ENCODE measurements around the gene NREP.

NREP gene

DNA sequence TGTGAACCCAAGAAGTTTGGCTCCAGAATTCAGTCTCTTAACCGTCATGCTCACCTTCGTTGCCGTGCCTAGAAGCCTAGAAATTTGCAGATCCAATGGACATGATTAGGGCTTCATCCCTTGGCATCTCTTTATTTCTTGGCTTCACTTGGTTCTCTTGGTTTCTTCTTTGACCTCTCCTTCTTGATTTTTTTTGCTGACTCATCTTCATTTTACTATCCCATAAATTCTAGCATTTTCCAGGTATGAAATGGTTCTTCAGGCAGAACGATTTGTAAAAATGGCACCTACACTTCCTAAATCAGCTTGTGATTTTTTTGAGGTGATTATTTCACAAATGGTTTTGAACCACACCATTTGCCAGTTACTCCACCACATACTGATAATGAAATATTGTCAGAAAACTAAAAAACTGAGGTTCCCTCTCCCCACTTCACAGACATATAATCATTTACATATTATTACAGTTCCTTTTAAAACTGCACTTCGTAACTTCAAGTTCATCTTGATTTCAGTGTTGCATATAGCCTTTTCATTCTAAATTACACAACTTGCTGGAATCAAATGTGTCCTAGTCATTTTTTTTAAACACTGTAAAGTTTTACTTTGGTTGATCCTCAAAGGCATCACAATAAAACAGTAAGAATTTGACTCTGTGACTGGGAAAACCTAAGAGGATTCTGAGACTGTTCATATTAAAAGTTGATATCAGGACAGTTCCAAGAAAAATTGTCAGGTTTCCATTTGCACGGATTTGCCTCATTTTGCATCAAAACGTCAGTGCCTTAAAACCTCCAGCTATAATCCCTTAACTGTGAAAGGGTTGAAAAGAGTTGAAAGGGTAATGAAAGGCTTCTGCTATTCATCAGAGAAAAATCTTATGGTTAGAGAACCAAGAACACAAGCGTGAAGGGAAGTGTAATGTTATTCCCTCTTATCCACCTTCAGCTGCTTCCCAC lies 8.9 kb upstream of the NREP start:
- FAIRE-seq (no peak), DNase-seq (ENCODE audit: insufficient read length, low spot score) (no peak)
- no peak for TF ChIP-seq CTCF (IDR thresholded peaks at IDR 0.05; ENCODE audit: insufficient read depth, missing control alignments)

DNA sequence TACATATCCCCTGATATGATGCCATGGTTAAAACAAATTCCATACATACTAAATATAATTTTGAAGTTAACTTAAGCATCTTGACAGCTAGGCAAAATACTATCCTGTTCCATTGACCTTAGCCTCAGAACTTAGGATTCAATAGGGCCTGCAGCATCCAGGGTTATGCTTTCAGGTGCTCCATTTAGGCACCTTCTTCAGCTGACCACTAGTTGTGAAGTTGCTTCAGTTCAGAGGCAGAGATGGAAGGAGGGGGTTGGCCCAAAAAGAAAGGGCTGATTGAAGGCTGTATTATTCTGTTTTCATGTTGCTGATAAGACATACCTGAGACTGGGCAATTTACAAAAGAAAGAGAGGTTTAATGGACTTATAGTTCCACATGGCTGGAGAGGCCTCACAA lies 7.0 kb upstream of the NREP start:
- no peak for TF ChIP-seq CTCF (IDR thresholded peaks at IDR 0.05; ENCODE audit: insufficient read depth, missing control alignments)
- FAIRE-seq: no peak
- no peak for DNase-seq (ENCODE audit: insufficient read length, low spot score)

GRCh38 chr5:111762895-111763294 lies 5.9 kb upstream of the NREP start:
- no peak for FAIRE-seq
- TF ChIP-seq CTCF (IDR thresholded peaks at IDR 0.05; ENCODE audit: insufficient read depth, missing control alignments): no peak
- no peak for DNase-seq (ENCODE audit: insufficient read length, low spot score)

DNA sequence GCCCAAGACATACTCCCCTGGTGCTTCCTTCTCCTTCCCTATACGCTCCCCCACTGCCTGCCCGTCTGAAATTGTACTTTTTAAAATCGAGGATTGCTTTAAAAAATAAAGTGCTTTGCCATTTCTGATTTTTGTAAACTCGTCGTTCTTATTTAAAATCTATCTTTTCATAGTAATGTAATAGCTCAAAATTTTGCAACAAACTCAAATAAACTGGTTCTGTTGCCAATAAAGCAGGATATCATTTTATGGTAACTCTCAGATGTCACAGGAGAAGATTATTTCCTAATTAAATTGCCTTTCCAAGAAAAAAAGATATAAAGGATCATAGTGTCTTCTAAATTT lies 1.3 kb upstream of the NREP start:
- DNase-seq (ENCODE audit: insufficient read length, low spot score) (no peak), FAIRE-seq (no peak)
- TF ChIP-seq CTCF (IDR thresholded peaks at IDR 0.05; ENCODE audit: insufficient read depth, missing control alignments): no peak

- TF ChIP-seq CTCF (IDR thresholded peaks at IDR 0.05; ENCODE audit: insufficient read depth, missing control alignments): peak; percentile 36
- DNase-seq (ENCODE audit: insufficient read length, low spot score) (peak; percentile 48), FAIRE-seq (no peak)
Measured at GRCh38 chr5:111757355-111758283, 625 bp upstream of the NREP start.

DNA sequence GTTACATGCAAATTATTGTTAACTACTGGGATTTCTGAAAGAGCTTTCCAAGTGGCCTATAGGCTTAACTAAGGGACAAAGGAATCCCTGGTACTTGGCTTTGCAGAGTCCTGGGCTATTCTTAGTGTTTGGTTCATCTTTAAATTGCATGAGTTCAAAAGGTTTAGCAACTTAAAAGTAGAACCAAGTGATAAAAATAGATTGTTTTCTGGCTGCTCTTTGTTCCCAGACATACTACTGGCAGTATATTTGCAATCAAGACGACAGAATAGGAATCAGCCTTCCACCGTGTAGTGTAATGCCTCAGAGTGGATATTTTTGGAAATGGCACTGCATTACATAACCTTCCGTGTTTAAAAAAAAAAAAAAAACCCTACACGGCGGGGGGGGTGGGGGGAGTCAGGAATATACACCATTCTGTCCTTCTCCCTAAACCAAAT lies 1.0 kb downstream of the NREP start:
- TF ChIP-seq CTCF (IDR thresholded peaks at IDR 0.05; ENCODE audit: insufficient read depth, missing control alignments): no peak
- FAIRE-seq: peak; percentile 21
- DNase-seq (ENCODE audit: insufficient read length, low spot score): no peak
